Left ventricle myocardium inferior (tissue), 1 donor: ENCODE results near the gene MYG1. TPM values are rescaled to one million over a fixed set of nuclear protein-coding genes. Genes with fewer than 3 reads are reported as not detected.

Source experiments
- DNase-seq: peaks from one replicate; pipeline ENCODE4 v3.0.0-alpha.2; 2020
- H3K27ac ChIP-seq: fragments of 200-600 bp; replicated peaks from 2 replicates; pipeline ENCODE4 v1.8.0; 2021
- H3K27me3 ChIP-seq: fragments of 200-600 bp; 2 replicates; pipeline ENCODE4 v1.8.0; 2021; ENCODE audit warnings: low read depth
- H3K36me3 ChIP-seq: fragments of 200-600 bp; 2 replicates; pipeline ENCODE4 v1.8.0; 2021
- H3K4me1 ChIP-seq: fragments of 200-600 bp; 2 replicates; pipeline ENCODE4 v1.8.0; 2021
- H3K4me3 ChIP-seq: fragments of 200-600 bp; 2 replicates; pipeline ENCODE4 v1.8.0; 2021; ENCODE audit warnings: mild to moderate bottlenecking, moderate library complexity
- H3K9me3 ChIP-seq: fragments of 200-600 bp; replicated peaks from 2 replicates; pipeline ENCODE4 v1.8.0; 2021
- intact Hi-C: fragments of 100-400 bp; cut with micrococcal nuclease; formaldehyde crosslinking; loops from one replicate; pipeline ENCODE4 v1.11.0; 2022
- total RNA-seq: library from RNA; stranded (reverse); fragmentation: NEBNext Ultra II Directional; extraction: Animal tissue kit (Norgen Biotek cat#: 25700); gene quantifications from one replicate; pipeline ENCODE4 v1.2.1, GENCODE V29; 2021
- TF ChIP-seq, protein P1 (sequence below): fragments of 200-600 bp; IDR thresholded peaks from 2 replicates; pipeline ENCODE4 v1.8.0; 2021; ENCODE audit warnings: antibody characterized with exemption, mild to moderate bottlenecking, borderline replicate concordance
- donor health status: DM: no; HTN: yes; CAD: no; lungs with severe emphysema.

The MYG1 gene
- total RNA-seq, 1 donor from 2014 or later = 34.8 TPM

DNA sequence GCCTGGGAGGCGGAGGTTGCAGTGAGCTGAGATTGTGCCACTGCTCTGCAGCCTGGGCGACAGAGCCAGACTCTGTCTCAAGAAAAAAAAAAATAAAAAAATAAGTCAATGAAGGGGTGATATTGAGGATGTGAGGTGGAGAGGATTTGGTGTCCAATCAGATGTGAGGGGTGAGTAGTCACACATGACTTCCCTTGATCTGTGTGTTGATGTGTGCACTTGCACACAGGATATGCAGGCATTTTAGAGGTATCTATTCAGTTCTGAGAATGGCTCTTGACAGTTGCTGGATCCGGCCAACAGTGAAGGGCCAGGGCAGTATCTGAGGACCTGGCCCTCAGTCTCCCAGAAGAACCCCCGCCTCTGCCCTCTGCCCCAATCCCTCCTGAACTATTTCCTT is 44.5 kb downstream of the MYG1 start:
- TF ChIP-seq, protein P1, sequence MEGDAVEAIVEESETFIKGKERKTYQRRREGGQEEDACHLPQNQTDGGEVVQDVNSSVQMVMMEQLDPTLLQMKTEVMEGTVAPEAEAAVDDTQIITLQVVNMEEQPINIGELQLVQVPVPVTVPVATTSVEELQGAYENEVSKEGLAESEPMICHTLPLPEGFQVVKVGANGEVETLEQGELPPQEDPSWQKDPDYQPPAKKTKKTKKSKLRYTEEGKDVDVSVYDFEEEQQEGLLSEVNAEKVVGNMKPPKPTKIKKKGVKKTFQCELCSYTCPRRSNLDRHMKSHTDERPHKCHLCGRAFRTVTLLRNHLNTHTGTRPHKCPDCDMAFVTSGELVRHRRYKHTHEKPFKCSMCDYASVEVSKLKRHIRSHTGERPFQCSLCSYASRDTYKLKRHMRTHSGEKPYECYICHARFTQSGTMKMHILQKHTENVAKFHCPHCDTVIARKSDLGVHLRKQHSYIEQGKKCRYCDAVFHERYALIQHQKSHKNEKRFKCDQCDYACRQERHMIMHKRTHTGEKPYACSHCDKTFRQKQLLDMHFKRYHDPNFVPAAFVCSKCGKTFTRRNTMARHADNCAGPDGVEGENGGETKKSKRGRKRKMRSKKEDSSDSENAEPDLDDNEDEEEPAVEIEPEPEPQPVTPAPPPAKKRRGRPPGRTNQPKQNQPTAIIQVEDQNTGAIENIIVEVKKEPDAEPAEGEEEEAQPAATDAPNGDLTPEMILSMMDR = no peak
- peak overlapping the region; percentile 93 for H3K27ac ChIP-seq
- intact Hi-C loops = no loop called here

DNA sequence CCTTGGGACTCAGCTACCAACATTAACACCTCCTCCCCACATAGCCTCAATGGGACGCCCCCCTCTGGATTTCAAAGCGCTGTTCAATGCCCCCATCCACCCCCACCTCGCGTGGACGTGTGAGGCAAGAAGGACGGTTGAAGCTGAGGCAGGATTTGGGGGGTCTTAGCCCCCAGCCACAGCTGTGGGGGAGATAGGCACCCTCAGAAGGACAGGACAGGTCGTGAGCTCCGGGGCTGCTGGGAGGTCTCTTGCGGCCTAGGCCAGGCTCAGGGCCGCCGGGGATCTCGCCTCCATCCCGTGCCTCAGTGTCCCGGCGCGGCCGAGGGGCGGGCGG is 45.0 kb downstream of the MYG1 start:
- Histone ChIP-seq H3K9me3 (no peaks in the 10 kb centered on the region), H3K27me3 (no peaks in the 10 kb centered on the region), H3K4me1 (peaks cover 22% of the 10 kb centered on the region), H3K36me3 (no peaks in the 10 kb centered on the region), H3K4me3 (peak overlapping the region; percentile 92), H3K27ac (peak overlapping the region; percentile 93)
- TF ChIP-seq, protein P1 = no peak
- DNase-seq = no peak
- intact Hi-C loops = no loop called here

More for the DNA sequence above, 44.5 kb downstream of the MYG1 start:
- DNase-seq = no peak
- Histone ChIP-seq H3K36me3 (no peaks in the 10 kb centered on the region), H3K9me3 (no peaks in the 10 kb centered on the region), H3K4me3 (peak overlapping the region; percentile 92), H3K4me1 (peaks cover 22% of the 10 kb centered on the region), H3K27me3 (peaks cover under 1% of the 10 kb centered on the region)

DNA sequence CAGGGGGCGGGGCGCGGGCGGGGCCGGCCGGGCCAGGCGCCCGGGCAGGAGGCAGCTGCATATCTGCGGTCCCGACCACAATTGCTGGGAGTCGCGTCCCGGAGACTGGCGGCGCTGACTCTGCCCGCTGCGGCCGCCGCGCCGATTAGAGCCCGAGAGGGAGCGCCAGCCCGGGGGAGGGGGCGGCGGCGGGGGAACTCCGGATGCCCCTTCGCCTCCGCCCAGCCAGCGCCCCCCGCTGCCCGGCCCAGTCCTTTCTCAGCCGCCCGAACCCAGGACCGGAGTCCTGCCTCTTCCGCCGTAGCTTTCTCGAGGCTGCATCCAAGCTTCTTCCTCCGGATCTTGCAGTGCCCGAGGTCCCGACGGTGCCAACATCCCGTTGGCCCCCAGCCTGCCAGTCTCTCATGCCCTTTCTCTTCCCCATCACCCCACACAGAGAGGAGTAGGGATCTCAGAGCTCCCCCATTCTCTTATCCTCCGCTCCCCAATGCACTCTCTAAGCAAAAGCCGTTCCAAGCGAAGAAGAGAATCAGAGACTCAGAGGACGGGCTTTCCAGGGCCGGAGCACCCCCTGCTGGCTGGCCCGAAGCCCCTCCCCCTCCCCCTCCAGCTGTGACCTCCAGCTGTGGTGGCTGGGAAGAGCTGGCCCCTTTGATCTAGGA is 45.5 kb downstream of the MYG1 start:
- H3K27ac ChIP-seq = peak overlapping the region; percentile 93
- peak; percentile 81 for DNase-seq
- H3K4me1 ChIP-seq = peaks cover 22% of the 10 kb centered on the region
- no peaks in the 10 kb centered on the region for H3K27me3 ChIP-seq
- no peaks in the 10 kb centered on the region for H3K36me3 ChIP-seq
- no peaks in the 10 kb centered on the region for H3K9me3 ChIP-seq
- intact Hi-C loops = no loop called here
- TF ChIP-seq, protein P1 = peak; percentile 82
- peak overlapping the region; percentile 92 for H3K4me3 ChIP-seq

DNA sequence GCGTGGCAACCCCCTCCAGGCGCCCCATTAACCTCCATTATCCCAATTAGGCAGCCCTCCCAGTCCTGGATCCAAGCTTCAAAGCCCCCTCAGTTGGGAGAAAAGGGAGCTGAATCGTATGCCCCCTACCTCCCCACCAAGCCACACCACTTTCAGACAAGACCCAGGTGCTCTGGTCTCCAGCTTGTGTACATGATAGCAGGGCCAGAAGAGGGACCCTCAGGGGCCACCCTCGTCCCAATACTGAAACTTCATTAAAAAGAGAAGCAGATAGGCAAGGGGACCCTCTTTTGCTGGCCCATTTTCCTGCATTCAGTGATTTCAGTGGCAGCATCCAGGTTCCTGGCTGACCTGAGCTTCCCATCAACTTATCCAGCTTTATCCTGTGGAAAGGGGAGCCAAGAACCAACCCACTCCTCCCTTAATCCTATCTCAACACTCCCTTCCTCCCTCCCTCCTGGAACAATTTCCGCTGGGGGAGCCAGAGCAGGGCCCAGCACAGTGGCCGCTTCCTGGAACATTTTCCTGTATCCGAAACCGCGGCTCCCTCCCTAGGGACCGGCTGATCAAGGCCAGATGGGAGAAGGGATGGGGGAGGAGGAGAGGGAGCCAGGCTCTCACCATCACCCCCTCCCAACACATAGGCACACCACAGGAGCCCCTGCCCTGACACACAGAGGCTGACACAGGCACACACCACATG is 46.1 kb downstream of the MYG1 start:
- peak overlapping the region; percentile 93 for H3K27ac ChIP-seq
- peak overlapping the region; percentile 92 for H3K4me3 ChIP-seq
- H3K36me3 ChIP-seq = no peaks in the 10 kb centered on the region
- intact Hi-C loops = no loop called here
- DNase-seq = peak; percentile 65
- peaks cover 22% of the 10 kb centered on the region for H3K4me1 ChIP-seq
- H3K27me3 ChIP-seq = no peaks in the 10 kb centered on the region
- no peaks in the 10 kb centered on the region for H3K9me3 ChIP-seq
- TF ChIP-seq, protein P1 = peak; percentile 8

DNA sequence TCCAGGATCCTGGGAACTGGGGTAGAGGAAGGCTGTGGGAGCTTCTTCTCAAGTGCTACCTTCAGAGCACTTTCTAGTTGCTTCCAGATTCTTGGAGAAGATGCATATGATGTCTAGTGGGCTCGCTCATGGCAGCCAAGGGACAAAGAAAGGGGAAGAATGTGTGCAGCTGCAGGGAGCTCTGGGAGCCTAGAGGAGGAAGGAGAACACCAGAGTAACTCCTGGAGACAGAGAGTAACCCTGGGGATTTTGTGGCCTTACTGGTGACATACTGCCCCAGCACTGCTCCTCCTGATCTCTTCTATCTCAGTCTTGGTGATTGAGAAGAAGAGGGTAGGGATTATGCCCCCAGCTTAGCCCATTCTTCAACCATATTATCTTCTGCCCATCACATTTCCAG is 47.0 kb downstream of the MYG1 start:
- Histone ChIP-seq H3K4me3 (no peak overlapping the region), H3K27ac (peak overlapping the region; percentile 93), H3K27me3 (no peaks in the 10 kb centered on the region)

More for the DNA sequence above, 47.0 kb downstream of the MYG1 start:
- H3K36me3 ChIP-seq = no peaks in the 10 kb centered on the region
- peaks cover 22% of the 10 kb centered on the region for H3K4me1 ChIP-seq
- TF ChIP-seq, protein P1 = no peak
- H3K9me3 ChIP-seq = no peaks in the 10 kb centered on the region
- no peak for DNase-seq
- intact Hi-C loops = no loop called here
